Endodermal cell (in vitro differentiated cells): ENCODE measurements around the gene GRIK4. TPM values are rescaled to one million over a fixed set of nuclear protein-coding genes. Genes with fewer than 3 reads are reported as not detected.

Experiments
- DNase-seq: peaks from one replicate; pipeline ENCODE4 v3.0.0-alpha.2; 2017
- H3K27ac ChIP-seq: 2 replicates; pipeline ENCODE4 v1.5.1; 2013; ENCODE audit warnings: mild to moderate bottlenecking, low read depth, low read length, moderate library complexity
- H3K27me3 ChIP-seq: 2 replicates; pipeline ENCODE4 v1.6.1; 2013; ENCODE audit warnings: mild to moderate bottlenecking, low read length, moderate library complexity; ENCODE audit not compliant: insufficient read depth, control insufficient read depth, poor library complexity, severe bottlenecking
- H3K36me3 ChIP-seq: 2 replicates; pipeline ENCODE4 v1.7.0; 2013; ENCODE audit warnings: mild to moderate bottlenecking, low read length, moderate library complexity; ENCODE audit not compliant: control insufficient read depth, insufficient read depth
- H3K4me1 ChIP-seq: one replicate; pipeline ENCODE4 v1.7.0; 2013; ENCODE audit warnings: low read length; ENCODE audit not compliant: control insufficient read depth, insufficient read depth
- H3K4me3 ChIP-seq: 2 replicates; pipeline ENCODE4 v1.5.1; 2013; ENCODE audit warnings: mild to moderate bottlenecking, low read length, moderate library complexity
- H3K9ac ChIP-seq: 2 replicates; pipeline ENCODE4 v1.6.1; 2013; ENCODE audit warnings: mild to moderate bottlenecking, low read length, moderate library complexity; ENCODE audit not compliant: poor library complexity, severe bottlenecking; ENCODE audit errors: extremely low read depth
- H3K9me3 ChIP-seq: 2 replicates; pipeline ENCODE4 v1.6.1; 2013; ENCODE audit warnings: mild to moderate bottlenecking, low read length, moderate library complexity; ENCODE audit not compliant: control insufficient read depth
- H3K27ac Mint-ChIP-seq: 2 replicates; pipeline ENCODE4 v1.8.0; 2020; ENCODE audit warnings: mixed read lengths
- H3K27me3 Mint-ChIP-seq: 2 replicates; pipeline ENCODE4 v1.8.0; 2021; ENCODE audit warnings: mild to moderate bottlenecking, mixed read lengths; ENCODE audit not compliant: insufficient read depth
- H3K36me3 Mint-ChIP-seq: 2 replicates; pipeline ENCODE4 v1.8.0; 2020; ENCODE audit warnings: low read depth, mixed read lengths
- H3K4me1 Mint-ChIP-seq: 2 replicates; pipeline ENCODE4 v1.8.0; 2020; ENCODE audit warnings: mixed read lengths
- H3K4me3 Mint-ChIP-seq: 2 replicates; pipeline ENCODE4 v1.8.0; 2020; ENCODE audit warnings: mild to moderate bottlenecking, moderate library complexity, mixed read lengths
- H3K9me3 Mint-ChIP-seq: 2 replicates; pipeline ENCODE4 v1.8.0; 2020; ENCODE audit warnings: mild to moderate bottlenecking, mixed read lengths
- WGBS, 2 experiments: methylation state at CpG; one replicate each; pipeline versions ENCODE4 v1.1.5 to v1.1.7; 2013; ENCODE audit warnings: missing lambda C conversion rate in 2 of 2, mixed read lengths in 1 of 2; ENCODE audit not compliant: insufficient coverage in 1 of 2, insufficient read length in 1 of 2; 5-methylcytosine and 5-hydroxymethylcytosine counted together
- total RNA-seq, 2 donors: library from RNA; stranded (reverse); fragmentation: NEBNext Ultra II Directional in 1 of 2; extraction: Animal tissue kit (Norgen Biotek cat#: 25700) in 1 of 2; gene quantifications; 2 replicates in 1 of 2; 3 replicates in 1 of 2; pipeline ENCODE4 v1.2.1, GENCODE V29; 2021
- TF ChIP-seq, protein P1 (sequence below): fragments of 200-600 bp; sonication (generic); conservative IDR thresholded peaks from 2 replicates; pipeline ENCODE4 v1.5.0; 2021; ENCODE audit warnings: antibody characterized with exemption, mild to moderate bottlenecking

Gene GRIK4
- total RNA-seq, 2 donors from 2014 or later = 1.7 to 3.5 TPM

DNA sequence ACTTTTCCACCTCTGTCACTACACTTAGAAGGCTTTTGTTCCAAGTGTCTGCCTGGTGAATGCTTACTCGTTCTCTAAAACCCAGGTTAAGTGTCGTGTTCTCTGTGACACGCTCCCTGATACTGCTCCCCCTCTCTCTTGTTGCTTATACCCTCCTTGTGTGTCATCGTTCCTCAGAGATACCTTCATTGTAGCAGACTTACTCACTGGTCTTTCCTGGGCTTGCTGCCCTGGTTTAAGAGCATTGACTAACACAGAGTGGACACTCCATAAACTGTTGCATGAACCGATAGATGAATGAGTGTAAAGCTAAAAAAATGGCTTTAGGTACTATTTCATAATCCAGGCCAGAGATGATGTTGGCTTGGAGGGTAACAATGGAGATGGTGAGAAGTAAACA is 171.3 kb downstream of the GRIK4 start:
- WGBS, 2 experiments = 90 to 98% methylated on average over 5 of the region's 5 CpGs
- Mint-ChIP-seq H3K4me3 (no peak overlapping the region), H3K27ac (no peak overlapping the region), H3K27me3 (peaks cover 8% of the 10 kb centered on the region), H3K4me1 (peaks cover 8% of the 10 kb centered on the region), H3K36me3 (no peaks in the 10 kb centered on the region), H3K9me3 (no peaks in the 10 kb centered on the region)
- DNase-seq = no peak
- no peaks in the 10 kb centered on the region for H3K27me3 ChIP-seq
- H3K36me3 ChIP-seq = no peaks in the 10 kb centered on the region
- H3K4me3 ChIP-seq = no peak overlapping the region
- TF ChIP-seq, protein P1, sequence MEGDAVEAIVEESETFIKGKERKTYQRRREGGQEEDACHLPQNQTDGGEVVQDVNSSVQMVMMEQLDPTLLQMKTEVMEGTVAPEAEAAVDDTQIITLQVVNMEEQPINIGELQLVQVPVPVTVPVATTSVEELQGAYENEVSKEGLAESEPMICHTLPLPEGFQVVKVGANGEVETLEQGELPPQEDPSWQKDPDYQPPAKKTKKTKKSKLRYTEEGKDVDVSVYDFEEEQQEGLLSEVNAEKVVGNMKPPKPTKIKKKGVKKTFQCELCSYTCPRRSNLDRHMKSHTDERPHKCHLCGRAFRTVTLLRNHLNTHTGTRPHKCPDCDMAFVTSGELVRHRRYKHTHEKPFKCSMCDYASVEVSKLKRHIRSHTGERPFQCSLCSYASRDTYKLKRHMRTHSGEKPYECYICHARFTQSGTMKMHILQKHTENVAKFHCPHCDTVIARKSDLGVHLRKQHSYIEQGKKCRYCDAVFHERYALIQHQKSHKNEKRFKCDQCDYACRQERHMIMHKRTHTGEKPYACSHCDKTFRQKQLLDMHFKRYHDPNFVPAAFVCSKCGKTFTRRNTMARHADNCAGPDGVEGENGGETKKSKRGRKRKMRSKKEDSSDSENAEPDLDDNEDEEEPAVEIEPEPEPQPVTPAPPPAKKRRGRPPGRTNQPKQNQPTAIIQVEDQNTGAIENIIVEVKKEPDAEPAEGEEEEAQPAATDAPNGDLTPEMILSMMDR = no peak
- H3K27ac ChIP-seq = no peak overlapping the region
- no peaks in the 10 kb centered on the region for H3K9me3 ChIP-seq
- H3K4me1 ChIP-seq = no peaks in the 10 kb centered on the region
- no peak overlapping the region for H3K9ac ChIP-seq

DNA sequence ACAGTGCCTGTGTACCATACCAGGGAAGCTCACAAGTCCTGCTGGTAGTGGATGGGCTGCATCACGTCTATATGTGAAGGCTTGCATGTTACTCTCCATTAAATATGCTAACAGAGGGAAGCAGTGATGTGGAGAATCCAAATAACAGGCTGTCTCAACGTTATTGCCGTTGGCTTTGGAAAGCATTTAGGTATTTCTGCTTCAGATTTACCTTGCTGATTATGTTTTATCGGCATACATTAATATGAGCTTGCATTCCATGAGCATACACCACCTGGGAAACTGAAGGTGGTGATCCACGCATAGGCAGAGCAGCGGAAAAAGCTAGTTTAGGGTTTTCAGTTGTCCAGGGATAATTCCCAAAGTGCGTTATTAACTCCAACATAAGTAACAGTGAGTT is 175.0 kb downstream of the GRIK4 start:
- no peak overlapping the region for H3K27ac Mint-ChIP-seq
- WGBS, 2 experiments = 87% methylated on average over 7 of the region's 7 CpGs
- H3K4me3 Mint-ChIP-seq = no peak overlapping the region
- Histone ChIP-seq H3K27me3 (no peaks in the 10 kb centered on the region), H3K36me3 (no peaks in the 10 kb centered on the region), H3K4me3 (no peak overlapping the region), H3K27ac (no peak overlapping the region), H3K9ac (no peak overlapping the region), H3K9me3 (no peaks in the 10 kb centered on the region), H3K4me1 (no peaks in the 10 kb centered on the region)
- DNase-seq = no peak
- TF ChIP-seq, protein P1 = no peak
- no peaks in the 10 kb centered on the region for H3K9me3 Mint-ChIP-seq
- H3K27me3 Mint-ChIP-seq = peaks cover 8% of the 10 kb centered on the region
- peaks cover 7% of the 10 kb centered on the region for H3K4me1 Mint-ChIP-seq
- no peaks in the 10 kb centered on the region for H3K36me3 Mint-ChIP-seq

DNA sequence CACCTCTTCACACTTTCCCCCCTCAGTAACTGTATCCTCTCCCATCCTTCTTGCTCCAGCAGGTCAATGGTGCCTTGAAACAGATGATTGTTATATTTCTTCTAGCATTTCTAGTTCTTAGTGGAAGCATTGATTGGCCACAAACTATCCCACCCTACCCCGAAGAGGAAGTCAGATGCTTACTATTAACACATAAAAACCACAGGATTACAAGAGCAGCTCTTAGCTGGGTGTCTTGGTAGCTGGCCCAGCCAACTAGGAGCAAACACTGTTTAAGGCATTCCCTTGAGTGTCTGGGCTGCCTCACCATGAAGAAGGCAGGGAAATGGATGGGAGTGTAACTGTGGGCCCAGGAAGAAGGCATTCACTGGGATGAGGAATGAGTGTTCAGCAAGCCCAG is 176.6 kb downstream of the GRIK4 start:
- no peak overlapping the region for H3K27ac ChIP-seq
- H3K27me3 ChIP-seq = no peaks in the 10 kb centered on the region
- no peaks in the 10 kb centered on the region for H3K9me3 ChIP-seq
- Mint-ChIP-seq H3K27ac (no peak overlapping the region), H3K4me3 (no peak overlapping the region), H3K36me3 (no peaks in the 10 kb centered on the region), H3K27me3 (peaks cover 9% of the 10 kb centered on the region), H3K4me1 (peaks cover 2% of the 10 kb centered on the region), H3K9me3 (no peaks in the 10 kb centered on the region)
- WGBS, 2 experiments = 87% methylated on average over 1 of the region's 1 CpG; no CpG with 5 or more reads in 1 of the 2 experiments
- no peak overlapping the region for H3K9ac ChIP-seq
- no peak overlapping the region for H3K4me3 ChIP-seq
- no peaks in the 10 kb centered on the region for H3K4me1 ChIP-seq
- no peaks in the 10 kb centered on the region for H3K36me3 ChIP-seq
- TF ChIP-seq, protein P1 = no peak
- DNase-seq = no peak
